H9 (cell line): Measurements from ENCODE around the gene SLC15A5. TPM values are rescaled to one million over a fixed set of nuclear protein-coding genes. Genes with fewer than 3 reads are reported as not detected.

Experiments
- DNase-seq: peaks from one replicate; pipeline ENCODE4 v3.0.0-alpha.2; 2017
- H2AFZ ChIP-seq: one replicate; pipeline ENCODE4 v1.6.1; 2013; ENCODE audit warnings: mild to moderate bottlenecking, low read length, control low read depth, moderate library complexity
- H2AK5ac ChIP-seq: 2 replicates; pipeline ENCODE4 v1.6.1; 2013; ENCODE audit warnings: low read length, control low read depth, mixed read lengths; ENCODE audit not compliant: insufficient read length
- H2BK120ac ChIP-seq: one replicate; pipeline ENCODE4 v1.6.1; 2013; ENCODE audit warnings: low read depth, mild to moderate bottlenecking, low read length, control low read depth, inconsistent platforms; ENCODE audit not compliant: poor library complexity, severe bottlenecking
- H2BK12ac ChIP-seq: 2 replicates; pipeline ENCODE4 v1.6.1; 2013; ENCODE audit warnings: low read length, control low read depth, mixed read lengths, low read depth; ENCODE audit not compliant: insufficient read length
- H2BK15ac ChIP-seq: 2 replicates; pipeline ENCODE4 v1.6.1; 2013; ENCODE audit warnings: low read depth, low read length, control low read depth
- H2BK20ac ChIP-seq: one replicate; pipeline ENCODE4 v1.6.1; 2013; ENCODE audit warnings: low read depth, mild to moderate bottlenecking, low read length, control low read depth, inconsistent platforms; ENCODE audit not compliant: poor library complexity, severe bottlenecking
- H2BK5ac ChIP-seq: 2 replicates; pipeline ENCODE4 v1.6.1; 2013; ENCODE audit warnings: low read length, control low read depth, mixed read lengths; ENCODE audit not compliant: insufficient read length
- H3K14ac ChIP-seq: 2 replicates; pipeline ENCODE4 v1.6.1; 2013; ENCODE audit warnings: low read length, control low read depth; ENCODE audit not compliant: insufficient read depth
- H3K18ac ChIP-seq: 2 replicates; pipeline ENCODE4 v1.6.1; 2013; ENCODE audit warnings: low read depth, mild to moderate bottlenecking, mixed read lengths, low read length, control low read depth; ENCODE audit not compliant: insufficient read length
- H3K23ac ChIP-seq: 2 replicates; pipeline ENCODE4 v1.6.1; 2013; ENCODE audit warnings: low read length, control low read depth, mixed read lengths, low read depth; ENCODE audit not compliant: insufficient read length
- H3K23me2 ChIP-seq: 2 replicates; pipeline ENCODE4 v1.6.1; 2013; ENCODE audit warnings: low read depth, mild to moderate bottlenecking, mixed read lengths, low read length, control low read depth; ENCODE audit not compliant: insufficient read length, poor library complexity, severe bottlenecking
- H3K27ac ChIP-seq: 2 replicates; pipeline ENCODE4 v1.5.1; 2013; ENCODE audit warnings: low read length, control low read depth, mixed read lengths, low read depth; ENCODE audit not compliant: insufficient read length
- H3K27me3 ChIP-seq: 2 replicates; pipeline ENCODE4 v1.6.1; 2013; ENCODE audit warnings: low read length, control low read depth, inconsistent platforms; ENCODE audit not compliant: insufficient read depth
- H3K4ac ChIP-seq: 2 replicates; pipeline ENCODE4 v1.6.1; 2013; ENCODE audit warnings: low read depth, mild to moderate bottlenecking, control low read depth, inconsistent platforms, low read length, moderate library complexity
- H3K4me1 ChIP-seq: 2 replicates; pipeline ENCODE4 v1.6.1; 2013; ENCODE audit warnings: low read length, control low read depth, inconsistent platforms; ENCODE audit not compliant: insufficient read depth
- H3K4me2 ChIP-seq: 2 replicates; pipeline ENCODE4 v1.6.1; 2013; ENCODE audit warnings: low read length, control low read depth, mixed read lengths; ENCODE audit not compliant: insufficient read length, insufficient read depth
- H3K56ac ChIP-seq: 2 replicates; pipeline ENCODE4 v1.6.1; 2013; ENCODE audit warnings: low read depth, mild to moderate bottlenecking, mixed read lengths, low read length, control low read depth; ENCODE audit not compliant: insufficient read length
- H3K79me1 ChIP-seq: 2 replicates; pipeline ENCODE4 v1.6.1; 2013; ENCODE audit warnings: low read depth, mild to moderate bottlenecking, moderate library complexity, low read length, control low read depth, inconsistent platforms; ENCODE audit not compliant: insufficient read depth, poor library complexity, severe bottlenecking
- H3K79me2 ChIP-seq: 2 replicates; pipeline ENCODE4 v1.6.1; 2013; ENCODE audit warnings: low read length, control low read depth, inconsistent platforms; ENCODE audit not compliant: insufficient read depth
- H3K9ac ChIP-seq: 2 replicates; pipeline ENCODE4 v1.6.1; 2013; ENCODE audit warnings: low read length, control low read depth, mixed read lengths; ENCODE audit not compliant: insufficient read length; ENCODE audit errors: extremely low read depth
- H3K9me3 ChIP-seq: one replicate; pipeline ENCODE4 v1.6.1; 2013; ENCODE audit warnings: low read depth, low read length, inconsistent platforms; ENCODE audit not compliant: control insufficient read depth
- H3T11ph ChIP-seq: one replicate; pipeline ENCODE4 v1.6.1; 2013; ENCODE audit warnings: mild to moderate bottlenecking, low read length, control low read depth, inconsistent platforms
- H4K20me1 ChIP-seq: one replicate; pipeline ENCODE4 v1.6.1; 2013; ENCODE audit not compliant: control insufficient read depth, insufficient read length, insufficient read depth
- H4K5ac ChIP-seq: 2 replicates; pipeline ENCODE4 v1.6.1; 2013; ENCODE audit warnings: low read depth, mild to moderate bottlenecking, mixed read lengths, low read length, control low read depth; ENCODE audit not compliant: insufficient read length
- H4K8ac ChIP-seq: replicated peaks from 2 replicates; pipeline ENCODE4 v1.6.1; 2013; ENCODE audit warnings: low read length, control low read depth, mixed read lengths, low read depth; ENCODE audit not compliant: insufficient read length
- H4K91ac ChIP-seq: 2 replicates; pipeline ENCODE4 v1.6.1; 2013; ENCODE audit warnings: low read depth, mild to moderate bottlenecking, moderate library complexity, mixed read lengths, low read length, control low read depth; ENCODE audit not compliant: insufficient read length
- H3K27ac Mint-ChIP-seq, 3 experiments: 2 replicates in 2 of 3; 3 replicates in 1 of 3; pipeline ENCODE4 v1.8.0; 2020 to 2021; ENCODE audit warnings: mixed read lengths in 3 of 3, mild to moderate bottlenecking in 1 of 3, moderate library complexity in 1 of 3
- H3K27me3 Mint-ChIP-seq: 2 replicates; pipeline ENCODE4 v1.8.0; 2021; ENCODE audit warnings: low read depth, mild to moderate bottlenecking, moderate library complexity, mixed read lengths
- H3K36me3 Mint-ChIP-seq, 3 experiments: 2 replicates in 2 of 3; 3 replicates in 1 of 3; pipeline ENCODE4 v1.8.0; 2020 to 2021; ENCODE audit warnings: low read depth in 3 of 3, mixed read lengths in 3 of 3; ENCODE audit not compliant: insufficient read depth in 1 of 3
- H3K4me1 Mint-ChIP-seq, 2 experiments: 2 replicates each; pipeline ENCODE4 v1.8.0; 2020; ENCODE audit warnings: mixed read lengths in 2 of 2
- H3K4me3 Mint-ChIP-seq, 2 experiments: 2 replicates in 1 of 2; 3 replicates in 1 of 2; pipeline ENCODE4 v1.8.0; 2020 to 2021; ENCODE audit warnings: mild to moderate bottlenecking in 2 of 2, mixed read lengths in 2 of 2, moderate library complexity in 1 of 2
- H3K9me3 Mint-ChIP-seq, 2 experiments: 2 replicates in 1 of 2; 3 replicates in 1 of 2; pipeline ENCODE4 v1.8.0; 2020; ENCODE audit warnings: mild to moderate bottlenecking in 2 of 2, mixed read lengths in 2 of 2, moderate library complexity in 1 of 2
- CTCF ChIP-seq: fragments of 200-600 bp; sonication (generic); conservative IDR thresholded peaks from 3 replicates; pipeline ENCODE4 v1.8.0; 2021; ENCODE audit warnings: antibody characterized with exemption, mild to moderate bottlenecking
- WGBS: extraction: QIAGEN DNeasy Blood & Tissue Kit; methylation state at CpG from one replicate; pipeline ENCODE4 v1.1.7; 2013; ENCODE audit warnings: missing lambda C conversion rate, low lambda C conversion rate, mixed read lengths; ENCODE audit not compliant: insufficient read length; ENCODE audit errors: extremely low coverage; 5-methylcytosine and 5-hydroxymethylcytosine counted together
- total RNA-seq: library from RNA; stranded (reverse); gene quantifications from 2 replicates; pipeline ENCODE4 v1.2.1, GENCODE V29; 2021

The SLC15A5 gene
- total RNA-seq, 1 experiment from 2014 or later: not detected

GRCh38 chr12:16184681-16185080 is 92.8 kb downstream of the SLC15A5 start:
- no peak overlapping the region for H2BK20ac ChIP-seq
- H2AK5ac ChIP-seq: no peak overlapping the region
- WGBS: no CpG with 5 or more reads among the region's 2 CpGs
- no peak overlapping the region for H3K9ac ChIP-seq
- no peak overlapping the region for H3K56ac ChIP-seq
- H2BK5ac ChIP-seq: no peak overlapping the region
- H3K4ac ChIP-seq: no peak overlapping the region
- H4K91ac ChIP-seq: no peak overlapping the region
- no peak overlapping the region for H3K4me2 ChIP-seq
- no peak overlapping the region for H2BK15ac ChIP-seq
- Mint-ChIP-seq H3K27me3 (no peaks in the 10 kb centered on the region), H3K36me3 (peaks cover 0 to 4% (median 0%) of the 10 kb centered on the region in 3 experiments; a peak in 1 of 7 replicates), H3K27ac (peak overlapping the region in 2 of 3 experiments; percentile 20 to 33; a peak in 2 of 7 replicates), H3K4me1 (peaks cover 4 to 11% of the 10 kb centered on the region in 2 experiments), H3K4me3 (no peak overlapping the region), H3K9me3 (peaks cover 3% of the 10 kb centered on the region in 2 experiments; a peak in 2 of 5 replicates)
- no peak overlapping the region for H2AFZ ChIP-seq
- no peak overlapping the region for H2BK12ac ChIP-seq
- H3K9me3 ChIP-seq: no peaks in the 10 kb centered on the region
- no peak overlapping the region for H3T11ph ChIP-seq
- no peak overlapping the region for H3K27ac ChIP-seq
- no peaks in the 10 kb centered on the region for H3K79me1 ChIP-seq
- no peaks in the 10 kb centered on the region for H3K23me2 ChIP-seq
- no peak overlapping the region for H3K18ac ChIP-seq
- no peak for TF ChIP-seq CTCF
- H3K23ac ChIP-seq: no peak overlapping the region
- DNase-seq: no peak
- H4K5ac ChIP-seq: no peak overlapping the region
- H3K27me3 ChIP-seq: no peaks in the 10 kb centered on the region
- no peaks in the 10 kb centered on the region for H3K79me2 ChIP-seq
- no peak overlapping the region for H3K14ac ChIP-seq
- H4K20me1 ChIP-seq: no peaks in the 10 kb centered on the region
- H3K4me1 ChIP-seq: peaks cover 4% of the 10 kb centered on the region; the same call in 1 of the 2 replicates
- no peak overlapping the region for H2BK120ac ChIP-seq
- no peak overlapping the region for H4K8ac ChIP-seq
